SIG-M5 treated with dmso at 0.1 percent for 504 hours (cell line): ENCODE measurements around the gene RELA.

Source experiments
- DNase-seq: peaks from one replicate; lab custom pipeline; 2025; ENCODE audit not compliant: unreplicated experiment; lab: John Stamatoyannopoulos, UW

The RELA gene

GRCh38 chr11:65634440-65634839 lies 28.3 kb downstream of the RELA start:
- no peak for DNase-seq

- DNase-seq: no peak
Measured at GRCh38 chr11:65634109-65634436, 28.6 kb downstream of the RELA start.

- no peak for DNase-seq
Measured at GRCh38 chr11:65633390-65634108, 29.2 kb downstream of the RELA start.

- DNase-seq: no peak
Measured at GRCh38 chr11:65630215-65630614, 32.5 kb downstream of the RELA start.

GRCh38 chr11:65629579-65629978 lies 33.1 kb downstream of the RELA start:
- no peak for DNase-seq

- no peak for DNase-seq
Measured at GRCh38 chr11:65627202-65627601, 35.5 kb downstream of the RELA start.

GRCh38 chr11:65625628-65626342 lies 36.9 kb downstream of the RELA start:
- DNase-seq: no peak

GRCh38 chr11:65624931-65625627 lies 37.6 kb downstream of the RELA start:
- no peak for DNase-seq

GRCh38 chr11:65623852-65624616 lies 38.7 kb downstream of the RELA start:
- DNase-seq: no peak

GRCh38 chr11:65623177-65623576 lies 39.5 kb downstream of the RELA start:
- no peak for DNase-seq

GRCh38 chr11:65622011-65622410 lies 40.7 kb downstream of the RELA start:
- DNase-seq: no peak

- DNase-seq: no peak
Measured at GRCh38 chr11:65621460-65621859, 41.3 kb downstream of the RELA start.

GRCh38 chr11:65620666-65621065 lies 42.0 kb downstream of the RELA start:
- DNase-seq: no peak

GRCh38 chr11:65619281-65619928 lies 43.3 kb downstream of the RELA start:
- DNase-seq: no peak

GRCh38 chr11:65618763-65619162 lies 44.0 kb downstream of the RELA start:
- no peak for DNase-seq

GRCh38 chr11:65617990-65618751 lies 44.5 kb downstream of the RELA start:
- no peak for DNase-seq

- DNase-seq: no peak
Measured at GRCh38 chr11:65617136-65617850, 45.4 kb downstream of the RELA start.

GRCh38 chr11:65616575-65617001 lies 46.1 kb downstream of the RELA start:
- no peak for DNase-seq

- no peak for DNase-seq
Measured at GRCh38 chr11:65615950-65616574, 46.7 kb downstream of the RELA start.
